CD4-positive, alpha-beta T cell (primary cell): ENCODE results near the gene IGSF5. TPM values are rescaled to one million over a fixed set of nuclear protein-coding genes. Genes with fewer than 3 reads are reported as not detected.

Source experiments
- ATAC-seq: fragments of 200-7000 bp; cut with Tn5 transposase; one replicate; pipeline ENCODE4 v1.10.0; 2022; ENCODE audit warnings: mild to moderate bottlenecking; ENCODE audit not compliant: poor library complexity
- CTCF ChIA-PET: fragments of 350-600 bp; sonication (Branson Sonifier 250); formaldehyde crosslinking; loops from one replicate; lab custom pipeline; 2021; ENCODE audit warnings: antibody characterized with exemption, inconsistent platforms; lab: Charles Lee
- POLR2A ChIA-PET: fragments of 350-600 bp; sonication (Branson Sonifier 250); formaldehyde crosslinking; loops from one replicate; lab custom pipeline; 2021; ENCODE audit warnings: antibody characterized with exemption, inconsistent platforms; lab: Charles Lee
- DNase-seq, 14 experiments: peaks; one replicate each; pipeline ENCODE4 v3.0.0-alpha.2; 2013 to 2020; ENCODE audit warnings: mixed read lengths in 2 of 14
- H3K27ac ChIP-seq, 2 donors: one replicate each; pipeline versions ENCODE4 v1.5.1 to v1.7.0; 2013; ENCODE audit warnings: low read length in 2 of 2, low read depth in 1 of 2, mild to moderate bottlenecking in 1 of 2
- H3K27me3 ChIP-seq, 2 experiments: 1 replicate in 1 of 2; 2 replicates in 1 of 2; pipeline versions ENCODE4 v1.6.1 to v1.7.0; 2013; ENCODE audit warnings: low read length in 2 of 2, control low read depth in 1 of 2, mild to moderate bottlenecking in 1 of 2, moderate library complexity in 1 of 2; ENCODE audit not compliant: insufficient read depth in 2 of 2, control insufficient read depth in 1 of 2
- H3K36me3 ChIP-seq: one replicate; pipeline ENCODE4 v1.6.1; 2013; ENCODE audit warnings: low read length, control low read depth; ENCODE audit not compliant: insufficient read depth
- H3K4me1 ChIP-seq: one replicate; pipeline ENCODE4 v1.6.1; 2013; ENCODE audit warnings: low read length, control low read depth; ENCODE audit not compliant: insufficient read depth
- H3K4me3 ChIP-seq: one replicate; pipeline ENCODE4 v1.5.1; 2013; ENCODE audit warnings: mild to moderate bottlenecking, low read length, moderate library complexity
- H3K9me3 ChIP-seq, 2 experiments: 1 replicate in 1 of 2; 2 replicates in 1 of 2; pipeline versions ENCODE4 v1.6.1 to v1.7.0; 2013; ENCODE audit warnings: low read length in 2 of 2, mild to moderate bottlenecking in 2 of 2, control low read depth in 1 of 2, moderate library complexity in 1 of 2; ENCODE audit not compliant: control insufficient read depth in 1 of 2, insufficient read depth in 1 of 2
- H3K27ac Mint-ChIP-seq: one replicate; pipeline ENCODE4 v1.8.0; 2020; ENCODE audit warnings: mixed read lengths
- H3K27me3 Mint-ChIP-seq: one replicate; pipeline ENCODE4 v1.8.0; 2021; ENCODE audit warnings: mixed read lengths
- H3K36me3 Mint-ChIP-seq: one replicate; pipeline ENCODE4 v1.8.0; 2021; ENCODE audit warnings: low read depth, mixed read lengths
- H3K4me1 Mint-ChIP-seq: one replicate; pipeline ENCODE4 v1.8.0; 2021; ENCODE audit warnings: low read depth, mixed read lengths
- H3K4me3 Mint-ChIP-seq: one replicate; pipeline ENCODE4 v1.8.0; 2020; ENCODE audit warnings: mild to moderate bottlenecking, mixed read lengths
- H3K9me3 Mint-ChIP-seq: one replicate; pipeline ENCODE4 v1.8.0; 2020; ENCODE audit warnings: mixed read lengths
- CTCF ChIP-seq: fragments of 200-600 bp; IDR thresholded peaks from one replicate; pipeline ENCODE4 v1.8.0; 2022; ENCODE audit warnings: antibody characterized with exemption, mild to moderate bottlenecking
- intact Hi-C, 2 experiments: fragments of 100-400 bp; cut with DNase I in 1 of 2; cut with micrococcal nuclease in 1 of 2; formaldehyde crosslinking; loops; one replicate each; pipeline versions ENCODE4 v1.15.1 to v1.9.0; 2023 to 2025; cut with DNase I, micrococcal nuclease
- total RNA-seq, 174 experiments: library from RNA in 2 of 174; stranded (reverse) in 2 of 174; gene quantifications; one replicate each; pipeline ENCODE4 v1.2.3 and lab custom pipeline; 2021 to 2026

IGSF5 gene
- total RNA-seq, 2 experiments from 2014 or later, result not detected

GRCh38 chr21:39776589-39776988, 31.6 kb downstream of the IGSF5 start:
- Histone ChIP-seq H3K9me3 (peaks cover 0 to 3% of the 10 kb centered on the region in 2 experiments), H3K27me3 (no peaks in the 10 kb centered on the region), H3K4me1 (no peaks in the 10 kb centered on the region), H3K27ac (no peak overlapping the region), H3K4me3 (no peak overlapping the region), H3K36me3 (no peaks in the 10 kb centered on the region)
- Mint-ChIP-seq H3K4me3 (no peak overlapping the region), H3K36me3 (no peaks in the 10 kb centered on the region), H3K9me3 (peaks cover 4% of the 10 kb centered on the region), H3K4me1 (no peaks in the 10 kb centered on the region), H3K27me3 (no peaks in the 10 kb centered on the region), H3K27ac (no peak overlapping the region)
- intact Hi-C loops, result no loop called here
- CTCF ChIA-PET, result no interaction called here
- TF ChIP-seq CTCF, result no peak
- no peak for ATAC-seq
- POLR2A ChIA-PET, result no interaction called here
- no peak for DNase-seq

GRCh38 chr21:39781331-39781730, 36.3 kb downstream of the IGSF5 start:
- no peaks in the 10 kb centered on the region for H3K4me1 ChIP-seq
- Mint-ChIP-seq H3K9me3 (peaks cover 4% of the 10 kb centered on the region), H3K4me3 (no peak overlapping the region), H3K36me3 (no peaks in the 10 kb centered on the region), H3K4me1 (no peaks in the 10 kb centered on the region), H3K27me3 (no peaks in the 10 kb centered on the region), H3K27ac (no peak overlapping the region)
- no peak overlapping the region for H3K4me3 ChIP-seq
- H3K27me3 ChIP-seq, result no peaks in the 10 kb centered on the region
- TF ChIP-seq CTCF, result no peak
- ATAC-seq (no peak), DNase-seq (no peak)
- H3K9me3 ChIP-seq, result peaks cover 0 to 6% of the 10 kb centered on the region in 2 experiments
- no peak overlapping the region for H3K27ac ChIP-seq
- no peaks in the 10 kb centered on the region for H3K36me3 ChIP-seq
- POLR2A ChIA-PET, result no interaction called here
- intact Hi-C loops, result no loop called here
- CTCF ChIA-PET, result no interaction called here

GRCh38 chr21:39788383-39788782, 43.4 kb downstream of the IGSF5 start:
- no peaks in the 10 kb centered on the region for H3K36me3 ChIP-seq
- no peaks in the 10 kb centered on the region for H3K4me1 ChIP-seq
- Mint-ChIP-seq H3K4me1 (no peaks in the 10 kb centered on the region), H3K27ac (no peak overlapping the region), H3K9me3 (no peaks in the 10 kb centered on the region), H3K36me3 (no peaks in the 10 kb centered on the region), H3K27me3 (no peaks in the 10 kb centered on the region), H3K4me3 (no peak overlapping the region)
- ATAC-seq (no peak), DNase-seq (no peak)
- no peak for TF ChIP-seq CTCF
- H3K27ac ChIP-seq, result no peak overlapping the region
- intact Hi-C loops, result no loop called here
- H3K27me3 ChIP-seq, result no peaks in the 10 kb centered on the region
- no peak overlapping the region for H3K4me3 ChIP-seq
- ChIA-PET POLR2A (no interaction called here), CTCF (no interaction called here)
- H3K9me3 ChIP-seq, result peaks cover 0 to 6% of the 10 kb centered on the region in 2 experiments
